Measurements from ENCODE around the gene FILIP1. TPM values are rescaled to one million over a fixed set of nuclear protein-coding genes. Genes with fewer than 3 reads are reported as not detected.

The FILIP1 gene
- total and polyA plus RNA-seq, 2 donors from 2014 or later: 0.80 to 4.6 TPM

DNA sequence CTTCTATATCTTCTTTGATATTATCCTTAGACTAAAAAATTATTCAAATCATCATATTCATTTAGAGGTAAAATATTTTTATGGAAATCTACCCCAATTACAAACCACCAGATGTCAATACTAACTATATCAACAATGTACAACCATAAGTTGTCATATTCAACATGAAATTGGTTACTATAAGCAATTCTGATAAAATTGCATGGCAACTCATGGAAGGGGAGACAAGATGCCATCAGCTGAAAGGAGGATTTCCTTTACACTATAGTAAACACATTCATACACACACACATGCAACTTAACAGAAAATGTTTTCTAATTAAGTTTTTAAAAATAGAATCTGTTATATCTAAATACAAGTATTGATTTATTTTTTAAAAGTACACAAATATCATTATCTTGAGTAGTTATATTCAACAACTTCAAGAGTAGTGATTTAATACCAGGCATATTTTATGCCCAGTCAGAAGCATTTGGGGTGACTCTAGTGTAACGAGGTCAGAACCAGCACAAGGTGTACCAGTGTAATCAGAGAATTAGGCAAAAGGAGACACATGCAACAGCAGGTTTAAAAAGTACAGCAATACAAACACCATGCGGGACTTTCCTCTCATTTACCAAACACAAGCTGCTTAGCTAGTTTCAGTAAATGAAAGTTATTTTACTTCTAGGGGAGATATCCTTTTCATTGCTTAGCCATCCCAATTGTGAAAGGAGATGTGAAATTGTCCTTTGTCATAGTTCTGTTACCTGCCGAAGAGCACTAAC lies 1.0 kb downstream of the FILIP1 start:
- intact Hi-C loops (cut with DNase I): no loop called here
- peak overlapping the region in 1 of 3 donors; percentile 29 for H3K9ac ChIP-seq (ENCODE audit: low read length in 3 of 3)
- TF ChIP-seq, protein P1, sequence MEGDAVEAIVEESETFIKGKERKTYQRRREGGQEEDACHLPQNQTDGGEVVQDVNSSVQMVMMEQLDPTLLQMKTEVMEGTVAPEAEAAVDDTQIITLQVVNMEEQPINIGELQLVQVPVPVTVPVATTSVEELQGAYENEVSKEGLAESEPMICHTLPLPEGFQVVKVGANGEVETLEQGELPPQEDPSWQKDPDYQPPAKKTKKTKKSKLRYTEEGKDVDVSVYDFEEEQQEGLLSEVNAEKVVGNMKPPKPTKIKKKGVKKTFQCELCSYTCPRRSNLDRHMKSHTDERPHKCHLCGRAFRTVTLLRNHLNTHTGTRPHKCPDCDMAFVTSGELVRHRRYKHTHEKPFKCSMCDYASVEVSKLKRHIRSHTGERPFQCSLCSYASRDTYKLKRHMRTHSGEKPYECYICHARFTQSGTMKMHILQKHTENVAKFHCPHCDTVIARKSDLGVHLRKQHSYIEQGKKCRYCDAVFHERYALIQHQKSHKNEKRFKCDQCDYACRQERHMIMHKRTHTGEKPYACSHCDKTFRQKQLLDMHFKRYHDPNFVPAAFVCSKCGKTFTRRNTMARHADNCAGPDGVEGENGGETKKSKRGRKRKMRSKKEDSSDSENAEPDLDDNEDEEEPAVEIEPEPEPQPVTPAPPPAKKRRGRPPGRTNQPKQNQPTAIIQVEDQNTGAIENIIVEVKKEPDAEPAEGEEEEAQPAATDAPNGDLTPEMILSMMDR (IDR thresholded peaks at IDR 0.05; ENCODE audit: borderline replicate concordance, extremely low read depth, insufficient read depth): no peak

DNA sequence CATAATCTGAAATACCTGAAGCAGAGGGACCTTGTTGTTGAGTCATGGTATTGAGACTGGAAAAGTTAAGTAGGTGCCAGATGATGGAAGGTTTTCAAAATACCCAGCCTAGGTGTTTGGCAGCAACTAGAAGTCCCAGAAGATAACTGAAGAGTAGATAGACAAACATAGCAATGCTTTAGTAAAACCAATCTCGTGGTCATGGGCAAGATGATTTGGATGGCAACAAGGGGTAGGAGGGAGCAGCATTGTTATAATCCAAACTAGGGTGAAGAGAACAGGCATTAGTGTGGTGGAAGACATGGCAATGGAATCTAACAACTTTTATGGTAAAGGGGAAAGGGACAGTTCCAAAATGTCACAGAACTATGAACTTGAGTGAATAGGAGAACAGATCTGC lies 2.3 kb downstream of the FILIP1 start:
- DNase-seq (no peak), FAIRE-seq (no peak)
- Histone ChIP-seq H3K9me3 (ENCODE audit: control insufficient read depth in 2 of 3, insufficient read depth in 1 of 3, low read length in 3 of 3) (no peaks in the 10 kb centered on the region), H3K9ac (ENCODE audit: low read length in 3 of 3) (no peak overlapping the region), H3K4me3 (ENCODE audit: low read length in 3 of 3) (peak overlapping the region in 2 of 3 donors; percentile 6 to 12), H3K36me3 (ENCODE audit: control insufficient read depth in 2 of 3, insufficient read depth in 3 of 3, low read length in 3 of 3) (no peaks in the 10 kb centered on the region), H3K4me1 (ENCODE audit: control insufficient read depth in 2 of 3, insufficient read depth in 2 of 3, low read depth in 1 of 3, low read length in 3 of 3) (no peaks in the 10 kb centered on the region), H3K27me3 (ENCODE audit: control insufficient read depth, insufficient read depth, low read length) (no peaks in the 10 kb centered on the region), H3K27ac (ENCODE audit: low read depth in 2 of 2, low read length in 2 of 2) (no peak overlapping the region)
- intact Hi-C loops (cut with DNase I): no loop called here
- TF ChIP-seq, protein P1 (IDR thresholded peaks at IDR 0.05; ENCODE audit: borderline replicate concordance, extremely low read depth, insufficient read depth): no peak

More for the DNA sequence above, 1.0 kb downstream of the FILIP1 start:
- Histone ChIP-seq H3K4me1 (ENCODE audit: control insufficient read depth in 2 of 3, insufficient read depth in 2 of 3, low read depth in 1 of 3, low read length in 3 of 3) (no peaks in the 10 kb centered on the region), H3K9me3 (ENCODE audit: control insufficient read depth in 2 of 3, insufficient read depth in 1 of 3, low read length in 3 of 3) (no peaks in the 10 kb centered on the region), H3K27ac (ENCODE audit: low read depth in 2 of 2, low read length in 2 of 2) (peak overlapping the region in 1 of 2 donors; percentile 52), H3K4me3 (ENCODE audit: low read length in 3 of 3) (peak overlapping the region in 2 of 3 donors; percentile 58), H3K27me3 (ENCODE audit: control insufficient read depth, insufficient read depth, low read length) (no peaks in the 10 kb centered on the region), H3K36me3 (ENCODE audit: control insufficient read depth in 2 of 3, insufficient read depth in 3 of 3, low read length in 3 of 3) (no peaks in the 10 kb centered on the region)
- DNase-seq: no peak
- peak; percentile 73 for FAIRE-seq

DNA sequence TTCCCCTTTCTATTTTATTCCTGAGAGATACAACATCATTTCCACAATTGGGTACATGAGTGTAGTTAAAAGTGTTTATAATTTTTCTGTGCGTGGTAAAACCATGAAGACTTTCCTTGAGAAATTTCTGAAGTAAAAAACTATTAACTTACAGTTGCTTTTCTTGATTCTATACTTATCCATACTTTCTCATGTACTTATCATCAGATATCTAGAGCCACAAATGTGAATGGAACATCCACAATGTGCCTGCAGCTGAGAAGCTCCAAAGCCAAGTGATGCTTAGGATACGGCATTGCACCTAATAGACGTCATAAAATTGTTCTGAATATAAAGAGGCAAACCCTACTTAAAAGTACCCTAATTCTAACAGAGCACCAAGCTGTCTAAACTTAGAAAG lies 2.9 kb downstream of the FILIP1 start:
- H3K4me3 ChIP-seq (ENCODE audit: low read length in 3 of 3): peak overlapping the region in 1 of 3 donors; percentile 6
- FAIRE-seq: no peak
- no peaks in the 10 kb centered on the region for H3K27me3 ChIP-seq (ENCODE audit: control insufficient read depth, insufficient read depth, low read length)
- TF ChIP-seq, protein P1 (IDR thresholded peaks at IDR 0.05; ENCODE audit: borderline replicate concordance, extremely low read depth, insufficient read depth): no peak
- DNase-seq: no peak
- no peaks in the 10 kb centered on the region for H3K4me1 ChIP-seq (ENCODE audit: control insufficient read depth in 2 of 3, insufficient read depth in 2 of 3, low read depth in 1 of 3, low read length in 3 of 3)
- no peaks in the 10 kb centered on the region for H3K36me3 ChIP-seq (ENCODE audit: control insufficient read depth in 2 of 3, insufficient read depth in 3 of 3, low read length in 3 of 3)
- intact Hi-C loops (cut with DNase I): no loop called here
- no peaks in the 10 kb centered on the region for H3K9me3 ChIP-seq (ENCODE audit: control insufficient read depth in 2 of 3, insufficient read depth in 1 of 3, low read length in 3 of 3)
- H3K9ac ChIP-seq (ENCODE audit: low read length in 3 of 3): no peak overlapping the region
- no peak overlapping the region for H3K27ac ChIP-seq (ENCODE audit: low read depth in 2 of 2, low read length in 2 of 2)

All from kidney (tissue), 14 donors.